ENCODE measurements around the gene YDJC.
"Not testable (repeated sequence)": the region's sequence is repeated elsewhere in the genome, so short reads cannot be mapped to it uniquely, and the experiment has no call there.

Gene YDJC

DNA sequence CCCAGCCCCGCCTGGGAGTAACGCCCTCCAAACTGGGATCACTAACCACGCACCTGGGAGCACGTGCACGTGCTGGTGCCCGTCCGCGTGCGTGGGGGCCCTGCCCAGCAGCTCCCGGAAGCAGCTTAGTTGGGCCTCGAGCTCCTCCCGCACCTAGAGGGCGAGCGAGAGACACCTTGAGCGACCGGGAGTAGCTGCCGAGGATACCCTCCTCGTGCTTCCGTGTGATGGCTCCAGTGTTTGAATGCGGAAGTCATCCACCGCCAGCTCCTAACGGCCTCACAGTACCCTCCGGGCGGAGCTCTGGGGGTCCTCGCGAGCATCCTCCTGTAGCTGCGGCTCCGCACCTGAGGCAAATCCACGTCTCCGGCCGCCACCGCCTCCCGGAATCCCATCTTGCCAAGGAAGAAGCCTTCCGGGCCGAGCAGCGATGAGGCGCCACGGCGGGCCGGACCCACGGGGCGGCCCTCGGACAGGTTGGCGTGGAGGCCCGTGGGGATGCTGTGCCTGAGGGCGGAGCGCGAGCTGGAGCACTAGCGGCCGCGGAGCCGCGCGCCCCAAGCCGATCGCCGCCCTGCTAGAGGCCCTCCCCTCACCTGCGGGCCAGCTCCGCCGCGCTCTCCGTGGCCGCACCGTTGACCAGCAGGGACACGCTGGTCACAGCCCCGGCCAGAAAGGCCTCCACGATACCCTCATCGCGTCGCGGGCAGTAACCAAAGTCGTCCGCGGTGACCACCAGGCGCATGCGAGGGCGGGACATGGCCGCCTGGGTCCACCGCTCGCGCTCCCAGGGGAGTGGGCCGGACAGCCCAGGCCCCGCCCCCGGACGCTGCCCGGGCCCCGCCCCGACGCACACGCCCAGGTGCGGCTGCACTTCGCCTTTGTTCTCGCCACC, at the start of gene YDJC:
Gene YDJC (minus strand): TSS at position 768 of the 895 bp plus-strand sequence. CDS start 8 bp downstream, at position 760.
- DNase-seq = peak; percentile 93

DNA sequence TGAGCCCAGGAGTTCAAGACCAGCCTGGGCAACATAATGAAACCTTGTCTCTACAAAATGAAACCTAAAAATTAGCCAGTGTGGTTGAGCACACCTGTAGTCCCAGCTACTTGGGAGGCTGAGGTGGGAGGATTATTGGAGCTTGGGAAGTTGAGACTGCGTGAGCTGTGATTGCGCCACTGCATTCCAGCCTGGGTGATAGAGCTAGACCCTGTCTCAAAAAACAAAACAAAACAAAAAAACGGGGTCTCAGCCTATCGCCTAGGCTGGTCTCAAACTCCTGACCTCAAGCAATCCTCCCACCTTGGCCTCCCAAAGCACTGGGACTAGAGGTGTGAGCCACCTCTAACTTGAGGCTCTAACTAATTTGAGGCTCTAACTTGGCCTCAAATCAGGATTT, 49.6 kb upstream of the YDJC start:
- DNase-seq = no peak

DNA sequence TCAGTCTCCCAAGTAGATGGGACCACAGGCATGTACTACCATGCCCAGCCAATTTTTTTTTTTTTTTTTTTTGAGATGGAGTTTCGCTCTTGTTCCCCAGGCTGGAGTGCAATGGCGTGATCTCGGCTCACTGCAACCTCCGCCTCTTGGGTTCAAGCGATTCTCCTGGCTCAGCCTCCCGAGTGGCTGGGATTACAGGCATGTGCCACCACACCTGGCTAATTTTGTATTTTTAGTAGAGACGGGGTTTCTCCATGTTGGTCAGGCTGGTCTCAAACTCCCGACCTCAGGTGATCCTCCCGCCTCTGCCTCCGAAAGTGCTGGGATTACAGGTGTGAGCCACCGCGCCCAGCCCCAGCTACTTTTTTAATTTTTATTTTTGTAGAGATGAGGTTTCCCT, 49.0 kb upstream of the YDJC start:
- not testable (repeated sequence) for DNase-seq

- no peak for DNase-seq
These were observed 48.0 kb upstream of the YDJC start for GRCh38 chr22:21677606-21678443.

GRCh38 chr22:21674638-21675245, 44.9 kb upstream of the YDJC start:
- DNase-seq = no peak

DNA sequence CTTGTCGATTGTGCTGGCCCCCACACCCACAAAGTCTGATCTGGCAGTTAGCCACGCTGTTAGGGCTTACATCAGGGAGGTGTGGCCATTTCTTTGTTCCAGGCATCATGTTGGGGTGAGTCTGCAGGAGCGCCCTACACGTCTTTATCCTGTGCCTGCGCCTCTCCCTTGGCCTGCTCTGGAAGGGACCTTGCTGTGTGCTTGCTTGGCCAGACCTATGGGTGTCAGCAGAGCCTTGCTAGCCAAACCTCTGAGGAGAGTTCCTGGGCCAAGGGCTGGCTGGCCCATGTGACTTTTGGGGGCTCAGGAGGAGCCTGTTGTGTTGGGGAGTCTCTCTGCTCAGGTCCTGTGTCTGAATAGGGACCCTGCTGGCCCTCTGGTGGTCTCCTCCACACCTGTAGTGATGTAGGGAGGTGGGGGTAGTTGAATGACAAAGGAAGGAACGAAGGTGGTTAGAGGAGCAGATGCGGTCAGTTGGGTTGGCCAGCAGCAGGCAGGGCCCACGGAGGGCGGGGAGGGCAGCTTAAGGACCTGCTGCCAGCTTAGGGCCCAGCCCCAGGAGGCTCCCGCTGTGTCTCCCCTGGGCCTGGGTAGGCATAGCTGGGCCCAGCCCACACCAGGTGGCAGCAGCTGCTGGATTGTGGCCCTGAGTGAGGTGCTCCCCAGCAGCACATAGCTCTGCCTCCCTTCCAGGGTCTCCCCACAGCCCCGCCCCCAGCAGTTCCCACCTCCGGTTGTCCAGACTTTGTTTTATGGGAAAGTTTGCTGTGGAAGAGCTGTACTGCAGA, 43.9 kb upstream of the YDJC start:
- no peak for DNase-seq

DNA sequence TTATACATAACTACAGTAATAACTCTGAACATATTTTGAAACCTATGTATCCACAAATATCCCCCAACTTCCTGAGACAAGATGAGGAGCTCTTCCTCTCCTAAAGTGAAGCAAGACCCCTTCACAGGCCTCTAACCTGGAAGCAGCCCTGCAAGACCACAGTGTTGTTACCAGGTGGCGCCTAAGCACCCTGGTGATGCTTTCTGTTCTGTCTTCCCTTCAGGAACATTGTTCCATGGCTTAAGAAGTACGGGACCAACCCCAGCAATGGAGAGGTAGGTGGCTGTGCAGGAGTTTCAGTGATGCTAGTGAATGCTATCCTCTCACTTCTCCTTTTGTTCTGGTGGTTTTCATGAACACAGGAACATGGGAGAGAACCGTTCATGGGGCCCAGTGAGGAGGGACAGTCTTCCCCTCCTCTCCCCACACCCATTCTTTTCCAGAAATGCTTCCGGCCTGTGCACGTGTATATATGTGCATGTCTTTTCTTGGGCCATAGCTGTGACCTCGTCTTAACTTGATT, 42.3 kb upstream of the YDJC start:
- DNase-seq = no peak

GRCh38 chr22:21669026-21669425, 39.2 kb upstream of the YDJC start:
- no peak for DNase-seq

GRCh38 chr22:21666786-21667185, 37.0 kb upstream of the YDJC start:
- no peak for DNase-seq

DNA sequence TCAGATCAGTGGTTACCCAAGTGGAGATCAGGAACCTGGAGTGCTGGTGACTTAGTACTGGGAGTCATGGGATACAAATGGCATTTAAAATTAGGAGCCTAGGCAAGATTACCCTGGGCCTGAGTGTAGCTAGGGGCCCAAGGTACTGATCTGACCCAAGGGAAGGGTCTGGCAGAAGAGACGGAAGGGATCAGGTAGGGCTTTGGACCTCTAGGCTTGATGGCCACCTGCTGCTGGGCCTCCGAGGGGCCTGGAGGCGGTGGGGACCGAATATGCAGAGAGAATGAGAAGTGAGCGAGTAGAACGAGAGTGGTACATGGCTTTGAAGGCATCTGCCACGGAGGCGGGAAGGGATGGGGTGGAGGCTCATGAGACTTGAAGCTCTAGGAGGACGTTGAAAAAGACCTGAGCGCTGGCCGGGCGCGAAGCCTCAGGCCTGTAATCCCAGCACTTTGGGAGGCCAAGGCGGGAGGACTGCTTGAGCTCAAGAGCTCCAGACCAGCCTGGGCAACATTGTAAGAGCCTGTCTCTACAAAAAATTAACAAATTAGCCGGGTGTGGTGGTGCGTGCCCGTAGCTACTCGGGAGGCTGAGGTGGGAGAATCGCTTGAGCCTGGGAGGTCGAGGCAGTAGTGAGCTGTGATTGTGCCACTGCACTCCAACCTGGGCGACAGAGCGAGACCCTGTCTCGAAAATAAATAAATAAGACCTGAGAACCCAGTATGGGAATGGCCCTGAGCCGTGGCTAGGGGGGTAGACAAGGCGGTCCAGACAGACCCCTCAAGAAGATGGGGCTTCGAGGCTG, 35.4 kb upstream of the YDJC start:
- DNase-seq = no peak

DNA sequence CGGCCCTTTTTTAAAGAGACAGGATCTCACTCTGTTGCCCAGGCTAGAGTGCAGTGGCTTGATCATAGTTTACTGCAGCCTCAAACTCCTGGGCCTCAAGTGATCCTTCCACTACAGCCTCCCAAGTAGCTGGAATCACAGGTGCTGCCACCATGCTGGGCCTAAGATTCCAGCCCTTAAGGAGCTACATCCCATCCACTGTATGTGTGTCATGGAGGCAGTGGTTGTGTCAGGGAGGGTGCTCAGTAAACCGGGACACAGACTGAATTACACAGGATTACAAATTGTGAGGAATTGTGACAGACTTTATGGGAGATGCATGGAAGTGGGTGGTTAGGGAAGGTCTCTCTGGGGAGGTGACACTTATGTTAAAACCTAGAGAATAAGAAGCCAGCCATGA, 33.9 kb upstream of the YDJC start:
- DNase-seq = no peak

DNA sequence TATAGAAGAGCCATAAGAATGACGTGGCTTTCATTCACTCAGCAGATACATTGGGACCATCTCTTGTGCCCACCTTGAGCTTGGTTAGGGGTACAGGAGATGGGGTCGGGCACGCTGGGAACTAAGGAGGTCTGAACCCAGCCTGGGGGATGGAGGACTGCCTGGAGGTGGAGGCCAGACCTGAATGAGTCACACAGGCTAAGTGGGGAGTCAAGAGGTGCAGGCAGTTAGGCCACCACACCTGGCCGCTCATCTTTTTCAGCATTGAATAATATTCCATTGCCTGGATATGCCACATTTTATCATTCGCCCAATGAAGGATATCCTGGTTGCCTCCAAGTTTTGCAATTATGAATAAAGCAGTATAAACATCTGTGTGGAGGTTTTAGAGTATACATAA, 32.2 kb upstream of the YDJC start:
- no peak for DNase-seq

- DNase-seq = no peak
These were observed 31.1 kb upstream of the YDJC start for GRCh38 chr22:21660904-21661303.

DNA sequence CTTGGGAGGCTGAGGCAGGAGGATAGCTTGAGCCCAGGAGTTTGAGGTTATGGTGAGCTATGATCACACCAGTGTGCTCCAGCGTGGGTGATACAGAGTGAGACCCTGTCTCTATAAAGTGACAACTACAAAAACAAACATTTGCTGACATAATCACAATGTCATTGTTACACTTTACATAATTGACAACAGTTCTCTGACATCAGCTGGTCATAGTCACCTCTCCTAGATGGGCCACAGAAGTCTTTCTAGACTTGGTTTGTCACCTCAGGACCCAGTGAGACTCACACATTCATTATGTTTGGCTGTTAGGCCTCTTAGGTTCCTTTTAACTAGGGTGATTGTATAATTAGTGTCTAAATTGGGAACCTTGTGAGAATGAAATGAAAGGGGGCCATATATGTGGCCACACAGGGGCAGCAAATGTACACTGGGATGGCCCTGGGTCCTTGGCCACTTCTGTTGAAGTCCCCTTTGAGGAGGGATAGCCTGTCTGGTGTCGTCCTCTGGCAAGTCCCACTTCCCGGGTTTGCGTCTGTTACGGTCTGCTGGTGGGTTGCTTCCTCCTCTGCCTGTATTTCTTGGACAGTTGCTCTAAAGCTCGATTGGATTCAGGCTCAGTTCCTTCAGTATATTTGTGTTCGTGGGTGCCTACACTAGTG, 30.2 kb upstream of the YDJC start:
- no peak for DNase-seq

- peak; percentile 71 for DNase-seq
These were observed 27.7 kb upstream of the YDJC start for GRCh38 chr22:21657360-21658032.

GRCh38 chr22:21657020-21657359, 27.2 kb upstream of the YDJC start:
- no peak for DNase-seq

DNA sequence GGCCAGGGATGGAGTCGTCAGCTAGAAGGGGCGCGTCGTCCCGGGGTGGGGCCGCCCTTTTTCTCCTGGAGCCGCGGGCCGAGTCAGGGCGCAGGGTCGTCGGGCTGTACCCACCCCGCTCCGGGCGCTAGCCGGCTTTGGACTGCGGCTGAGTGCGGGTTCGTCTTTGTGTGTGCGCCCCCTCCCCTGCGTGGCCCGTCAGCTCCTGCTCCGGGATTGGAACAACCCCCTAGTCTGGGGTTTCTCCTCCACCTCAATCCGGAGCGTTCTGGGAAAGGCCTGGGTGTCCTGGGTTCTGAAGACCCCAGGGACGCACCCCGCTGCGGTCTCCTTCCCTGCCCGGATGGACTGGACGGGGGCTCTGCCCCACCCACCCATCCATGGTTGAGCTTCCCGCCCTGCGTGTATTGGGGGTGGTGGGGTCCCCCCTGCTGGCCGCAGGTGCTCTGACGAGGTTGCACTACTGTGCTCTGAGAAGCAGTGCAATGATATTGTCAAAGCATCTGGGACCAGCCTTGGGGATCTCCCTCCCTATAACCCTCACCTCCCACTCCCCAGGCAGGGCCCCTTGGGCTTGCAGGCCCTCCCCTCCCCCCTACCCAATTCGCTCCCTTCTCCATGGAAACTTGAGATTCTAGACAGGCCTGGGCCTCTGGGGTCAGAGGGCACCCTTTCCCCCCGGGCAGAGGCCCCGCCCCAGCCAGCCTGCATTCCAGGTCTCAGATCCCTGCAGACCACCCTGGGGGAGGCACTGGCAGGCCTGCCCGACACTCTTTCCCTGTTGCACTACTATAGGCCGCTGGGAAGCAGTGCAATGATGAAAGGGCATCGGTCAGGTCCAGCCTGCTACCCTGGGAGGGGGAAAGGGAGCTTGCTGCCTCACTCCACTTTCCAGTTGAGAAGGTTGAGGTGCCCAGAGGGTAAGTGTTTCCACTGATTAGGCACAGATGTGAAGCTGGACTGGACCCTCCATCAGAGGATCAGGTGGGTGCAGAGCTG, 23.0 kb upstream of the YDJC start:
- DNase-seq = no peak

GRCh38 chr22:21652010-21652546, 22.3 kb upstream of the YDJC start:
- peak; percentile 77 for DNase-seq

DNA sequence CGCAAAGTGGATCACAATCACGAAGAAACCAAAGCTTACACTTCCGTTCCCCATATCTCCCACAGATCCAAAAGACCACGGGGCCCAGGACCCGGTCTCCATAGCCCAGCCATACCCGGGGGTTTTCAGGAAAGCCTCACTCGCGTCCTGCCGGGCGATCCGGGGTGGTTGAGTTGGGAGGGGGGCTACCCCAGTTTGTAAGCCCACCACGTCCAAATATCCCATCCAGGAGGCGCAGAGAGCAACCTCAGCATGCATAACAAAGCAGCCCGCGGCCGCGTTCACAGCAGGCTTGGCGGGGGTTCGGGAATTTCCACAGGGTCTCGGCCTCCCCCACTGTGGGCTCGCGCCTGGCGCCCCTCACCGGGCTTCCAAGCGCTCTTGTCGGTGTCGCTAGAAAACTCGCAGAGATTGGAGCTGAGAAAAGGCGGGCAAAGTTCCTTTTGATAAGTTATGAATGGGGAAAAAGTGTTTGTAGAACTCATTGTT, 21.7 kb upstream of the YDJC start:
- no peak for DNase-seq
